Effector memory CD4-positive, alpha-beta T cell (primary cell): Measurements from ENCODE around the gene SLC25A43.
A peak's percentile ranks its signal among the peaks of the same experiment; 100 is the strongest.
"Not testable (repeated sequence)": the region's sequence is repeated elsewhere in the genome, so short reads cannot be mapped to it uniquely, and the experiment has no call there.

Experiments used
- DNase-seq, 3 donors: peaks; one replicate each; pipeline ENCODE4 v3.0.0-alpha.2; 2020
- H3K27ac ChIP-seq: 2 replicates; pipeline ENCODE4 v1.7.0; 2013; ENCODE audit warnings: mild to moderate bottlenecking, low read length, moderate library complexity; ENCODE audit not compliant: insufficient read depth, poor library complexity, severe bottlenecking
- H3K27me3 ChIP-seq: replicated peaks from 2 replicates; pipeline ENCODE4 v1.7.0; 2013; ENCODE audit warnings: mild to moderate bottlenecking, low read length; ENCODE audit not compliant: insufficient read depth, control insufficient read depth, poor library complexity, severe bottlenecking
- H3K36me3 ChIP-seq: 2 replicates; pipeline ENCODE4 v1.7.0; 2013; ENCODE audit warnings: mild to moderate bottlenecking, low read length, moderate library complexity; ENCODE audit not compliant: control insufficient read depth, insufficient read depth
- H3K4me1 ChIP-seq: 2 replicates; pipeline ENCODE4 v1.7.0; 2013; ENCODE audit warnings: low read length, mild to moderate bottlenecking; ENCODE audit not compliant: control insufficient read depth, insufficient read depth, poor library complexity, severe bottlenecking
- H3K4me3 ChIP-seq: 2 replicates; pipeline ENCODE4 v1.7.0; 2013; ENCODE audit warnings: low read length, low read depth, mild to moderate bottlenecking; ENCODE audit not compliant: insufficient read depth, poor library complexity, severe bottlenecking
- H3K9me3 ChIP-seq: 2 replicates; pipeline ENCODE4 v1.7.0; 2013; ENCODE audit warnings: mild to moderate bottlenecking, low read length, moderate library complexity; ENCODE audit not compliant: control insufficient read depth

Gene SLC25A43

GRCh38 chrX:119493851-119494495, 94.8 kb downstream of the SLC25A43 start:
- DNase-seq, H3K9me3 ChIP-seq, H3K27me3 ChIP-seq, H3K27ac ChIP-seq, H3K4me1 ChIP-seq, H3K36me3 ChIP-seq, H3K4me3 ChIP-seq: not testable (repeated sequence)

GRCh38 chrX:119495734-119496726, 96.9 kb downstream of the SLC25A43 start:
- H3K27ac ChIP-seq = no peak overlapping the region
- no peak for DNase-seq
- no peaks in the 10 kb centered on the region for H3K27me3 ChIP-seq
- H3K9me3 ChIP-seq = no peaks in the 10 kb centered on the region
- H3K4me3 ChIP-seq = no peak overlapping the region
- H3K4me1 ChIP-seq = no peaks in the 10 kb centered on the region
- no peaks in the 10 kb centered on the region for H3K36me3 ChIP-seq

GRCh38 chrX:119497185-119497584, 98.0 kb downstream of the SLC25A43 start:
- no peak for DNase-seq
- Histone ChIP-seq H3K36me3 (no peaks in the 10 kb centered on the region), H3K9me3 (no peaks in the 10 kb centered on the region), H3K4me3 (no peak overlapping the region), H3K4me1 (peaks cover 3% of the 10 kb centered on the region), H3K27ac (no peak overlapping the region), H3K27me3 (no peaks in the 10 kb centered on the region)

- no peak overlapping the region for H3K27ac ChIP-seq
- DNase-seq = no peak
- no peaks in the 10 kb centered on the region for H3K27me3 ChIP-seq
- no peak overlapping the region for H3K4me3 ChIP-seq
- no peaks in the 10 kb centered on the region for H3K9me3 ChIP-seq
- no peaks in the 10 kb centered on the region for H3K36me3 ChIP-seq
- peaks cover 8% of the 10 kb centered on the region for H3K4me1 ChIP-seq
Observed at GRCh38 chrX:119500061-119500800, 101.1 kb downstream of the SLC25A43 start.

- H3K27ac ChIP-seq = no peak overlapping the region
- H3K36me3 ChIP-seq = no peaks in the 10 kb centered on the region
- H3K9me3 ChIP-seq = no peaks in the 10 kb centered on the region
- DNase-seq = no peak
- H3K4me3 ChIP-seq = no peak overlapping the region
- no peaks in the 10 kb centered on the region for H3K27me3 ChIP-seq
- H3K4me1 ChIP-seq = peaks cover 8% of the 10 kb centered on the region
Observed at GRCh38 chrX:119501511-119502148, 102.5 kb downstream of the SLC25A43 start.

GRCh38 chrX:119502727-119503483, 103.8 kb downstream of the SLC25A43 start:
- Histone ChIP-seq H3K4me1 (peaks cover 8% of the 10 kb centered on the region), H3K9me3 (no peaks in the 10 kb centered on the region), H3K4me3 (no peak overlapping the region), H3K27ac (no peak overlapping the region), H3K27me3 (no peaks in the 10 kb centered on the region), H3K36me3 (no peaks in the 10 kb centered on the region)
- DNase-seq = peak in 1 of 3 donors; percentile 7

GRCh38 chrX:119503484-119503861, 104.3 kb downstream of the SLC25A43 start:
- H3K4me1 ChIP-seq = peaks cover 8% of the 10 kb centered on the region
- no peak overlapping the region for H3K27ac ChIP-seq
- H3K9me3 ChIP-seq = no peaks in the 10 kb centered on the region
- no peaks in the 10 kb centered on the region for H3K27me3 ChIP-seq
- no peaks in the 10 kb centered on the region for H3K36me3 ChIP-seq
- DNase-seq = no peak
- no peak overlapping the region for H3K4me3 ChIP-seq
